ENCODE data around the gene LOC128125822.
"Not testable (repeated sequence)": the region's sequence is repeated elsewhere in the genome, so short reads cannot be mapped to it uniquely, and the experiment has no call there.

LOC128125822 gene

DNA sequence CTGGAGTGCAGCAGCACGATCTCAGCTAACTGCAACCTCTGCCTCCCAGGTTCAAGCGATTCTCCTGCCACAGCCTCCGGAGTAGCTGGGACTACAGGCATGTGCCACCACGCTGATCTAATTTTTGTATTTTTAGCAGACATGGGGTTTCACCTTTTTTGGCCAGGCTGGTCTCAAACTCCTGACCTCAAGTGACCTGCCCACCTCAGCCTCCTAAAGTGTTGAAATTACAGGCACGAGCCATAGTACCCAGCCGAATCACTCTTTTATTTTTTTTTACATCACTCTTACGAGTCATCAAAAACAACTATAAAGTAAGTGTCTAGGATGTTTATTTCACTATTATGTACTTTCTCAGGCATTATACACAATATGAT lies 49.4 kb upstream of the LOC128125822 start:
- H4K5ac ChIP-seq (ENCODE audit: low read depth, low read length); H2BK15ac ChIP-seq (ENCODE audit: low read depth, low read length); H4K20me1 ChIP-seq (ENCODE audit: insufficient read depth, low read length); H3K9me3 ChIP-seq (ENCODE audit: control insufficient read depth, insufficient read depth, low read length); H2BK120ac ChIP-seq (ENCODE audit: low read depth, low read length); POLR2A ChIA-PET (ENCODE audit: unreplicated experiment); H2AK5ac ChIP-seq (ENCODE audit: low read depth, low read length); H3K36me3 ChIP-seq (ENCODE audit: control insufficient read depth, insufficient read depth, low read length); H3K14ac ChIP-seq (replicated peaks; ENCODE audit: low read depth, low read length); H3K18ac ChIP-seq (ENCODE audit: low read depth, low read length); H2AK9ac ChIP-seq (replicated peaks; ENCODE audit: low read depth, low read length, poor library complexity); H3K23ac ChIP-seq (ENCODE audit: low read depth, low read length); H3K4me3 ChIP-seq (ENCODE audit: insufficient read depth, low read depth, low read length); H2BK20ac ChIP-seq (ENCODE audit: low read depth, low read length); H3K27ac ChIP-seq (ENCODE audit: insufficient read depth, low read length); dilution Hi-C loops (cut with HindIII; ENCODE audit: low sequenced_read_pairs, unreplicated experiment); H3K56ac ChIP-seq (ENCODE audit: extremely low read depth, insufficient read depth, low read length); BruUV-seq (replicated peaks); H2BK5ac ChIP-seq (ENCODE audit: low read depth, low read length, poor library complexity, severe bottlenecking); H3K4me2 ChIP-seq (ENCODE audit: low read depth, low read length); H4K91ac ChIP-seq (ENCODE audit: insufficient read depth, low read depth, low read length); H3K9ac ChIP-seq (ENCODE audit: low read depth, low read length); H3K79me1 ChIP-seq (ENCODE audit: low read depth in 1 of 2, low read length in 2 of 2); H3K4ac ChIP-seq (ENCODE audit: low read depth, low read length); DNase-seq; H3K27me3 ChIP-seq (ENCODE audit: control insufficient read depth, insufficient read depth, low read length); ATAC-seq (ENCODE audit: low read depth); H3K9me1 ChIP-seq (ENCODE audit: insufficient read depth, low read length); H2AFZ ChIP-seq (replicated peaks; ENCODE audit: low read length, poor library complexity); intact Hi-C loops (cut with micrococcal nuclease); H3K4me1 ChIP-seq (ENCODE audit: control insufficient read depth, insufficient read depth, low read length); H4K8ac ChIP-seq (ENCODE audit: low read depth in 2 of 2, low read length in 2 of 2); in situ Hi-C loops (cut with MboI; ENCODE audit: low sequenced_read_pairs): not testable (repeated sequence)
- 100% methylated on average over 1 of the region's 7 CpGs; no CpG with 5 or more reads in 1 of the 2 experiments for WGBS, 2 experiments (ENCODE audit: extremely low coverage in 2 of 2, insufficient read length in 1 of 2)
- CTCF ChIA-PET = interaction anchor here (0.6 kb wide), 1 partner anchor 46 kb away, joined by 4 read pairs; no protein-coding TSS in a partner anchor

All from IMR-90 (cell line).